ENCODE measurements around the gene EPHA2.

EPHA2 gene

GRCh38 chr1:16183765-16184556 is 28.1 kb upstream of the EPHA2 start:
- TF ChIP-seq TAF1 (IDR thresholded peaks at IDR 0.05; ENCODE audit: borderline replicate concordance, insufficient read depth, low read length) = no peak
- TF ChIP-seq, protein P1, sequence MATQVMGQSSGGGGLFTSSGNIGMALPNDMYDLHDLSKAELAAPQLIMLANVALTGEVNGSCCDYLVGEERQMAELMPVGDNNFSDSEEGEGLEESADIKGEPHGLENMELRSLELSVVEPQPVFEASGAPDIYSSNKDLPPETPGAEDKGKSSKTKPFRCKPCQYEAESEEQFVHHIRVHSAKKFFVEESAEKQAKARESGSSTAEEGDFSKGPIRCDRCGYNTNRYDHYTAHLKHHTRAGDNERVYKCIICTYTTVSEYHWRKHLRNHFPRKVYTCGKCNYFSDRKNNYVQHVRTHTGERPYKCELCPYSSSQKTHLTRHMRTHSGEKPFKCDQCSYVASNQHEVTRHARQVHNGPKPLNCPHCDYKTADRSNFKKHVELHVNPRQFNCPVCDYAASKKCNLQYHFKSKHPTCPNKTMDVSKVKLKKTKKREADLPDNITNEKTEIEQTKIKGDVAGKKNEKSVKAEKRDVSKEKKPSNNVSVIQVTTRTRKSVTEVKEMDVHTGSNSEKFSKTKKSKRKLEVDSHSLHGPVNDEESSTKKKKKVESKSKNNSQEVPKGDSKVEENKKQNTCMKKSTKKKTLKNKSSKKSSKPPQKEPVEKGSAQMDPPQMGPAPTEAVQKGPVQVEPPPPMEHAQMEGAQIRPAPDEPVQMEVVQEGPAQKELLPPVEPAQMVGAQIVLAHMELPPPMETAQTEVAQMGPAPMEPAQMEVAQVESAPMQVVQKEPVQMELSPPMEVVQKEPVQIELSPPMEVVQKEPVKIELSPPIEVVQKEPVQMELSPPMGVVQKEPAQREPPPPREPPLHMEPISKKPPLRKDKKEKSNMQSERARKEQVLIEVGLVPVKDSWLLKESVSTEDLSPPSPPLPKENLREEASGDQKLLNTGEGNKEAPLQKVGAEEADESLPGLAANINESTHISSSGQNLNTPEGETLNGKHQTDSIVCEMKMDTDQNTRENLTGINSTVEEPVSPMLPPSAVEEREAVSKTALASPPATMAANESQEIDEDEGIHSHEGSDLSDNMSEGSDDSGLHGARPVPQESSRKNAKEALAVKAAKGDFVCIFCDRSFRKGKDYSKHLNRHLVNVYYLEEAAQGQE (IDR thresholded peaks at IDR 0.05; ENCODE audit: insufficient read depth in 1 of 2, low read depth in 2 of 2, low read length in 2 of 2) = no peak
- no peak for TF ChIP-seq SIN3A (IDR thresholded peaks at IDR 0.05; ENCODE audit: borderline replicate concordance, insufficient read depth, low read length)
- TF ChIP-seq FOXP2 (optimal IDR thresholded peaks at IDR 0.05; ENCODE audit: borderline replicate concordance, extremely low read depth, extremely low read length, insufficient read depth) = no peak
- no peak for TF ChIP-seq POLR2AphosphoS5 (IDR thresholded peaks at IDR 0.05; ENCODE audit: low read depth, low read length)

DNA sequence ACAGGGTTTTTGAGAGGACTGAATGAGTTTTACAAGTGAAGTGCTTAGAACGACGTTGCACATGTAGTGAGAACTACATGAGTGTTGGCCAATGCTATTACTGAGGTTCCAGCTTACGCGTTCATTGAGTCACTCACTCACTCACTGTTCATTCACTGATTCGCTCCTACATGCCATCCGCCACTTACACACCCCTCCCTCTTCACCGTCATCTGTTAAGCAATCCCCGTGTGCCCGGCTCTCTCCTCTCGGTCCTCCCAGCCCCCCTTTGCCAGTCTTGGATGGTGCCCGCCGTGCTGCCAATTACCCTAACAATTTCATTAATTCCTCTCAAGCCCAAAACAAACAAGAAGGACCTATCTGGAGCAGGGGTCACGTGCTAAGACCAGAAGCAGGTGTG is 27.3 kb upstream of the EPHA2 start:
- TF ChIP-seq SIN3A (IDR thresholded peaks at IDR 0.05; ENCODE audit: borderline replicate concordance, insufficient read depth, low read length) = no peak
- TF ChIP-seq POLR2AphosphoS5 (IDR thresholded peaks at IDR 0.05; ENCODE audit: low read depth, low read length) = no peak
- TF ChIP-seq TAF1 (IDR thresholded peaks at IDR 0.05; ENCODE audit: borderline replicate concordance, insufficient read depth, low read length) = no peak

DNA sequence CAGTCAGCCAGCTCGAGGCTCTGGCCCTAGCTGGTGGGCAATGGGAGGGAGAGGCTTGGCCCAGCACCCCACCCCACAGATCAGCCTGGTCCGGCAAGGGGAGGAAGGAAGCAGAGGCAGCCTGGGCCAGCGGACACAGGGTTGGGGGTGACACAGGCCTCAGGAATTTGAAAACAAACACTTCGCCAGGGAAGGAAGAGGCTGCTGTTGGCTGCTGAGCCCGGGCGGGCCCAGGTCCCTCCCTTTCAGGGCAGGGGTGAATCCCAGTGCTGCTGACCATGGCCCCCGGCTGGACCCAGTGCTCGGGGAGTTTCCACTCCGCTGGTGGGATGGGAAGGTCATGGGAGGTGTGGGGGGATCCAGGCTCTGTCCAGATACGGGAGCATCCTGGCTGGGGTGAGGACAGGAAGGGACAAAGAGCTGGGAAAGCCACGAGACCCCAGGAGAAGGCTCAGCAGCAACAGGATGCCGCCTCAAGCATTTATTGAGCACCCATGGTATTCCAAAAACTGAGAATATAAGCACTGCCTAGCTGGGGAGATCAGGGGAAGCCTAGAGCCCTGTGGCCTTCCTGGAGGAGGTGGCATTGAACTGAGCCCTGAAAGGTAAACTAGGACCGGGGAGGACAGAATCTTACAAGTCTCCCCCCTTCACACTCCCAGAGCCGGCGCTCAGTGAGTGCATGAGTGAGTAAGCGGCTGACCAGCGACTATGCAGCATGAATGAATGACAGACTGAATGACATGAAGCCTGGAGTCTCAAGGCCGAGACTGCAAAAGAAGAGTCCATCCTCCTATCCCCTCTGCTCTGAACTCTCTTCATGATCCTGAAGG is 26.2 kb upstream of the EPHA2 start:
- TF ChIP-seq POLR2AphosphoS5 (IDR thresholded peaks at IDR 0.05; ENCODE audit: low read depth, low read length) (peak; percentile 45; the same call in 1 of the 2 replicates), SIN3A (IDR thresholded peaks at IDR 0.05; ENCODE audit: borderline replicate concordance, insufficient read depth, low read length) (peak; percentile 76; the same call in 1 of the 2 replicates), FOXP2 (optimal IDR thresholded peaks at IDR 0.05; ENCODE audit: borderline replicate concordance, extremely low read depth, extremely low read length, insufficient read depth) (peak; percentile 56), TAF1 (IDR thresholded peaks at IDR 0.05; ENCODE audit: borderline replicate concordance, insufficient read depth, low read length) (peak; percentile 53; the same call in 1 of the 2 replicates)
- TF ChIP-seq, protein P1 (IDR thresholded peaks at IDR 0.05; ENCODE audit: insufficient read depth in 1 of 2, low read depth in 2 of 2, low read length in 2 of 2) = peak in 1 of 2 experiments; percentile 45; a peak in 1 of 4 replicates

DNA sequence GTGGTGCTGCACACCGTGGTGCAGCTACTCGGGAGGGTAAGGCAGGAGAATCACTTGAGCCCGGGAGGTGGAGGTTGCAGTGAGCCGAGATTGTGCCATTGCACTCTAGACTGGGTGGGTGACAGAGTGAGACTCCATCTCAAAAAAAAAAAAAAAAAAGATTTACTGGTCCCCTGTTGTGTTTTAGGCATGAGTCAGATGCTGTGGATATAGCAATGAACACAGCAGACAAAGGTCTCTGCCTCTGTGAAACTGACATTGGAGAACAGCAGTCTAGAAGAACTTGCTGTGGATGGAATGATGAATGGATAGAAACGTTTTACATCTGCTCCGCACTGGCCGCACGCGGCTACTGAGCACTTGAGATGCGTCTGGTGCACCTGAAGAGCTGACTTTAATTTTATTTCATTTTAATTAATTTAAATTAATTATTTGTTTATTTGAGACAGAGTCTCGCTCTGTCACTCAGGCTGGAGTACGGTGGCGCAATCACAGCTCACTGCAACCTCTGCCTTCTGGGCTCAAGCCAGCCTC is 24.5 kb upstream of the EPHA2 start:
- TF ChIP-seq FOXP2 (optimal IDR thresholded peaks at IDR 0.05; ENCODE audit: borderline replicate concordance, extremely low read depth, extremely low read length, insufficient read depth) = no peak
- no peak for TF ChIP-seq POLR2AphosphoS5 (IDR thresholded peaks at IDR 0.05; ENCODE audit: low read depth, low read length)
- no peak for TF ChIP-seq TAF1 (IDR thresholded peaks at IDR 0.05; ENCODE audit: borderline replicate concordance, insufficient read depth, low read length)
- no peak for TF ChIP-seq SIN3A (IDR thresholded peaks at IDR 0.05; ENCODE audit: borderline replicate concordance, insufficient read depth, low read length)
- TF ChIP-seq, protein P1 (IDR thresholded peaks at IDR 0.05; ENCODE audit: insufficient read depth in 1 of 2, low read depth in 2 of 2, low read length in 2 of 2) = no peak

Measured in PFSK-1 (cell line).